C1 segment of cervical spinal cord (tissue), 14 donors: ENCODE results near the gene TMBIM4.
"Not testable (repeated sequence)": the region's sequence is repeated elsewhere in the genome, so short reads cannot be mapped to it uniquely, and the experiment has no call there.

Experiments
- DNase-seq, 14 donors: peaks; one replicate each; lab custom pipeline; 2025; lab: John Stamatoyannopoulos, UW

The TMBIM4 gene, protein sequence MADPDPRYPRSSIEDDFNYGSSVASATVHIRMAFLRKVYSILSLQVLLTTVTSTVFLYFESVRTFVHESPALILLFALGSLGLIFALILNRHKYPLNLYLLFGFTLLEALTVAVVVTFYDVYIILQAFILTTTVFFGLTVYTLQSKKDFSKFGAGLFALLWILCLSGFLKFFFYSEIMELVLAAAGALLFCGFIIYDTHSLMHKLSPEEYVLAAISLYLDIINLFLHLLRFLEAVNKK

DNA sequence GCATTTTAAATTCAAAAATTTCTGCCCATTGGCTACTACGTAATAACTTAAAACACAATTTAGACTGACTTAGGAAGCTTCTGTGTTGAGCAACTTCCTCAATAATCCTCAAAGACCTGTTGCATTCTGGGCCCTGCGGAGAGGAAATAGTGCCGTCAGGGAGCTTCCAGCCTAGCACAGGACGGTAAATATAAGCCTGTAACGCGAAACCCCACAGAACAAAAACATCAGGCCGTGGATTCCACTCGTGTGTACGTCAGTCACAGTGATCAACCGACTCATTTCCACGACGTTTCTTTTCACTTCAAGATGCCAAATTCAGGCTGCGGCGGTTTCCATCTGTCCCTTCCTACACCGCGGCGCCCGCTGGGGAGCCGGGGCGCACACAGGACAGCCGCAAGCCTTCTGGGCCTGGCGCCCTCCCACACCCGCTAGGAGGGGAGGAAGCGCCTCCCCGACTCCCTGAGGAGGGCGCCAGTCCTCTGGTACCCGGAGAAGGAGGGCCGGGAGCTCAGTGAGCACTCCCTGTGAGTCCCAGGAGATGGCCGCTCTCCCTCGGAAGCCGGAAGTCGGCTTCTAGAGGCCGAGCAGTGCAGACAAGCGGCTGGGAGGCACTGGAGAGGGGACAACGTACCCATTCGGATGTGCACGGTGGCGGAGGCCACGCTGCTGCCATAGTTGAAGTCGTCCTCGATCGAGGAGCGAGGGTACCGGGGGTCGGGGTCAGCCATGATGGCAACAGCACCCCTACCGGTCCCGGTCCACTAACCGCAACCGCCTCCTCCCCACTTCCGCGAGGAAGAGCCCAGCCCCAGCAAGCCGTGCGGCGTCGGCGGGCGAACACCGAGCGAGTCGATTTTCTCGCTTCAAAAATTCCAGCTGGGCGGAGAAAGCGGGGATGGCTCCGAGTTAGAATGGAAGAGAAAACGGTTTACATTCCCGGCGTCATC lies at the start of gene TMBIM4:
TSS of gene TMBIM4 (minus strand) at position 776 of the 950 bp plus-strand sequence. CDS start at position 731, 45 bp downstream.
- DNase-seq, result peak; percentile 20 to 98 (median 90)

DNA sequence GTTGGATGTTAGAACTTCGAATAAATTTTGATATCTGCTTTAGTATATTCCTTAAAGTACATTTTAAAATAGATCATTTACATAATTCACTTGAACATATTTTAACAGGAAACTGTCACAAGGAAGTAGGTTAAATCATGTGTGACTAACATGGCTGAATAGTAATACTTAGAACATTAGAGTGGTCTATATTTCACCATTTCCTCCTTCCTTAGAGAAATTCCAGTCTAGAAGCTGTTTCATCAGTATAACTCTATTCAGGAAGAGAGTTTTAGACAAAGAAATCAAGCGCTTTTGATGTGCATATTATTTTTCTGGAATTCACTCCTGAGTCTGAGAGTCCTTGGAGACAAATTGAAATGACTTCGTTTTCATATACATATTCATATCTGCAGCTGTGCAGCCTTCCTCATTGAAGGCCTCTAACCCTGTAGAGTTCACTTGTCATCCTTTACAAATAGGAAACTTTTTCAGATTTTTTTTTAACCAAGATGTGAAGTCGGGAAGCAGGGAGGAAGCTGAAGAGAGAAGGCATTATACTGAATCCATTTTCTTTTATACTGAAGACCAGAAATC lies 47.6 kb upstream of the TMBIM4 start:
- DNase-seq, result no peak

DNA sequence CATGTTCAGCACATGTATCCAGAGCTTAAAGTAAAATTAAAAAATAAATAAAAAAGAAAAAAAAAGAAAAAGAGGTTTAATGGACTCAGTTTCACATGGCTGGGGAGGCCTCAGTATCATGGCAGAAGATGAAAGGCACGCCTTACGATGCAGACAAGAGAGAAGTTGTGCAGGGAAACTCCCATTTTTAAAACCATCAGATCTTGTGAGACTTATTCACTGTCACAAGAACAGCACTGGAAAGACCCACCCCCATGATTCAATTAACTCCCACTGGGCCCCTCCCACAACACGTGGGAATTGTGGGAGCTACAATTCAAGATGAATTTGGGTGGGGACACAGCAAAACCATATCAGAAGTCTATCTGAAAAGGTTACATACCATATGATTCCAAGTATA lies 43.2 kb upstream of the TMBIM4 start:
- not testable (repeated sequence) for DNase-seq

DNA sequence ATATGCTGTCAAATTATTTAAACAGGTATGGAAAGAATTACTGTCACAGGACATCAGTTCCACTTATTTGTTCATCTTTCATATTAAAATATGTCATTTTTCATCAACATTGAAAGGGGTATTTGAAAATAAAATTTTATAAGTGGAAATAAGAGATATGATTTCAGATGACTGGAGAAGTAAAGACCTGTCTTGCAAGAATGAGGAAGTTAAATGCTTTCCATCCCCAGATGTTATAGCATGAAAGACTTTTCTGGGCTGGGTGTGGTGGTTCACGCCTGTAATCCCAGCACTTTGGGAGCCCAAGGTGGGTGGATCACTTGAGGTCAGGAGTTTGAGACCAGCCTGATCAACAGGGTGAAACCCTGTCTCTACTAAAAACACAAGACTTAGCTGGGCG lies 41.8 kb upstream of the TMBIM4 start:
- not testable (repeated sequence) for DNase-seq

DNA sequence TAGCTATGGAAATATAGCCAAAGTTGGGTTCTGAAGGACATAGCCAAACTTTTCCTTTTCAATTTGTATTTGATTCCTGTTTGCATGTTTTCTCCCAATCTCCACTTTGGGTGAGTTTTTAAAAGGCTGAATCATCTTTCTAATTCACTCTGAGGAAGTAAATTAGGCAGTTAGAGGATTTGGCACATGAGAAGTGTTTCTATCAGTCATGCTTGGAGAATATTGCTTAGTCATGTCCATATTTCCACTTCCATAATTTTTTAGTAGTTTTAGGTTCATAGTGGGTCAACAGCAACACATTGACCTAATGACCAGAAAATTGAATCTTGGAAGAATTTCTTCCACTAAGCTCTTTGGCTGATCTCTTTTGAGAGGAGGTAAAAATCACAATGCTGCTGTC lies 41.0 kb upstream of the TMBIM4 start:
- DNase-seq, result no peak

DNA sequence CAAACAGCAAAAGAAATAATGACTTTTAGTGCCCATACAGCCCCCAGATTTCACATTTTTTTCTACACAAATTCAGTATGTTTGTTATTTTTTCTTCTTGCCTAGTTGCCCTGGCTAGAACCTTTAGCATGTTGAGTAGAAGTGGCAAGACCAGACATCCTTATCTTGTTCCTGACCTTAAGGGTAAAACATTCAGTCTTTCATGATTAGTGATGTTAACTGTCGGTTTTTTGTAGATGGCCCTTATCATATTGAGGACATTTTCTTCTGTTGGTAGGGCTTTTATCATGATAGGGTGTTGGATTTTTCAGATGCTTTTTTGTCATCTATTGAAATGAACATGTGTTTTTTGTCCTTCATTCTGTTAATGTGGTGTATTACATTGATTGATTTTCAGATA lies 36.3 kb upstream of the TMBIM4 start:
- DNase-seq, result no peak

DNA sequence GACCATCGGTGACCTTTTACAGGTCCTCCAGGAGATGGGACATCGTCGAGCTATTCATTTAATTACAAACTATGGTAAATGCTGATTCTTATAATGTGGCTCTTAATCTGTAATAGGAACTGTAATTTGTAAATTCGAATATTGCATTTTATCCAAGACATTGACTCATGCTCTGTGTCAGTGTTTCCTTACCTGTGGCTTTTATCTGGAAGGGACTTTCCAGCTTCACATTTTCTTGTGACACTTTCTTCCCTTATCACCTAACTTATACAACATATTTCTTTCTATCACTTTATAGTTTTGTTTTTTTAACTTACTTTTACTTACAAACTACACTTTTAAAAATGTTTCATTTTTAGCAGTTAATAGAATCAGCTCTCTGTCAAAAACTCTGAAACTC lies 34.0 kb upstream of the TMBIM4 start:
- DNase-seq, result no peak

DNA sequence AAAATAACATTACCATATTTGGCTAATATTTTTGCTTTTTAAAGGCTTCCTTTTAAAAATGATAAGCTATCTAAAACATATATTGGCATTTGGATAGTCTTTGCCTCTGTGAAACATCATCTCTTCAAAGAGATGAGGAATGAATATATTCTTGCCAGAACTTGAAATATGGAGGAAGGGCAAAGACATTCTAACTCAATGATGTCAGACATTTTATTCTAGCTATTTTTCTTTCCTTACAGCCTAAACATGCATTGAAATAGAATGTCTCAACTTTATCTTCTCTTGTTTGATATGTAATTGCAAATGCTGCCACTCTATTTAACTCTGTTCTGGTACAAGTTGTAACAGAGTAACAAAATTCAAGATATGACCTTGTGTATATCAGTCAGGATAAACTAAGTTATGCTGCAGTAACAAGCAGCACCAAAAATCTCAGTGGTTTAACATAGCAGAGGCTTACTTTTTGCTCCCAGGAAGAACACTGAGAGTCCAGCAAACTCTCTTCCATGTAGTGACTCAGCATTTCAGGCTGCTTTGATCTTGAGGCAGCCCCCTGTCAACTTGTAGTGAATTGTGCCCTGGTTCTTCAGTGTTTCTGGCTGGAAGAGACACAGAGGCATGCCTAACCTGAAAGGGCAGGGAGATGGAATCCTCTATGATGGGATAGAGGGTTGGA lies 30.2 kb upstream of the TMBIM4 start:
- DNase-seq, result no peak

DNA sequence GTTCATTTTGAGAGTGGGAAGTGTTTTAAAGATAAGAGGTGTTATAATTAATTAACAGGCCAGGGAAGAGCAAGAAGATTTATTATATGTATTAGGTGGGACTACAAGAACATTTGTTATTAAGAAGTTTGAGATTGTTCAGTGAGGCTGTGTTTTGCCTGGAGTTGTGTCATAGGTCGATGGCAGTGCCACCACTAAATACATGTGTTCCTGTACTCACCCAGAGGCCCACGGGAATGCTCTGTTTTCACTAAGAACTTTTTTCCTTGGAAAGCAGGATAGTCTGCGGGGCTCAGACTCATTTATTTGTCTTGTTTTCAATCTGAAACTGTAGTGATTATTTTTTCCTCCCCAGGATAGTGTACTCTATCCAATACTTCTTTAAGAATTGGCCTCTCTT lies 29.3 kb upstream of the TMBIM4 start:
- DNase-seq, result no peak

DNA sequence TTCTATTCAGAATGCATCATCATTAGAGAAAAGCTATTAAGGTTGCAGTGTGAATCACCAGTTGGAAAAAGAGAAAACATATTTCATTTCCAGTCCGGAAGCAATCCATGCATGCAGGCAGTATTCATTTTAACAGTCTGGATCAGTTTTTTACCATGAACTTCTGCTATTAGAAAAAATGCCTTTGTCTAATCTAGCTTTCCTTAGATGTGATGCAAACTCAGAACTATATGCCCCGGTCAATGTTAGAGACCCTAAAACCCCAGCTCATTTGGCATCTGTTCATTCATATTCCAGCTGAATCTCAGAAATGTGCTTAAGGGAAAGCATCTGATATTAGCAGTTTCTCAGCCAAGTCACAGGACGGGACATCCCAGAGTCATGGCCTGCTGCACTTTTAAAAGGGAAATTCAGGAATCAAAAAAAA lies 27.7 kb upstream of the TMBIM4 start:
- DNase-seq, result no peak

DNA sequence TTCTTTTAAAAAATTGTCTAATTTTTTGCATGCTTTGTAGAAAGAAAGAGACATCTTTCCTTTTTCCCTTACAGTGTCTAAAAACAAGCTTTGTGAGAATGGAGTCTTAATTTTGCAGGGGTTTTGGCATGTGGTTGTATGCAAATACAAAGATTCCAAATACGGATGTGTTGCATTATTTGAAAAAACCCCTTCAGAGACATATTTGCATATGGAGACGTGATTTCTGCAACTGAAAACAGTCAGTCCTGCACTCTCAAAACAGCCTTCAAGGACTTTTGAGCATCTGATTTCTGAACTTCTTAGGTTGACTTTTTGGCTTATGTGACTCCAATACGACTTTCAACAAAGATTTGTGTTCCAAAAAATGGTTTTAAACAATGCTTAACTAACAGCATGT lies 27.0 kb upstream of the TMBIM4 start:
- DNase-seq, result no peak

DNA sequence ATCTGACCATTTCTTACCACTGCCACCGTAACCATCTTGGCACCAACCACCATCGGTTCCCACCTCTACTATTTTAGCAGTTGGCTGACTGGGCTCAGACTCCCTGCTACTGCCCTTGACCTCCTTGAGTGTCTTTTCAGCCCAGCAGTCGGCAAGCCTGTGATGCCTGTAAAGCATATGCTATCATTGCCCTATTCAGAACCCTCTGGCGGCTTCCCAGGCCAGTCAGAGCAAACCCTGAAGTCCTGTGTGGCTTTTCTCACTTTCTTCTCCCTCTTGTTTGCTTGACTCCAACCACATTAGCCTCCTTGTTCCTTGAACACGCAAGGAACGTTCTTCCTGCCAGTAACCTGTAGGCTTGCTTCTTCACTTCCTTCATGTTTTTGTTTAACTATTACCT lies 25.4 kb upstream of the TMBIM4 start:
- no peak for DNase-seq

DNA sequence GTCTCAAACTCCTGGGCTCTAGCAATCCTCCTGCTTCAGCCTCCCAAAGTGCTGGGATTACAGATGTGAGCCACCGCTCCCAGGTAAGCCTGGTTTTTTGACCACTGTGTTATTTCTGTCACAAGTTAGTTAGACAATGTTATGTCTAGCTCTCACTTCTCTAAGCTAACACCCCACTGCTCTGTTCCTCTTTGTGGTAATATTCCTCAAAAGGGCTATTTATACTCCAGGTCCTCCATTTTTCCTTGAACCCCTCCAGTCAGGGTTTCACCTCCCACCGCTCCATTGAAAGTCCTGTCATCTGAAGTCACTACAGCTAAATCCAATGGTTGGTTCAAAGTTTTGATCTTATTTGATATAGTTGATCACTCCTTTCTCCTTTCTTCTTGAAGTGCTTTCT lies 24.3 kb upstream of the TMBIM4 start:
- no peak for DNase-seq

DNA sequence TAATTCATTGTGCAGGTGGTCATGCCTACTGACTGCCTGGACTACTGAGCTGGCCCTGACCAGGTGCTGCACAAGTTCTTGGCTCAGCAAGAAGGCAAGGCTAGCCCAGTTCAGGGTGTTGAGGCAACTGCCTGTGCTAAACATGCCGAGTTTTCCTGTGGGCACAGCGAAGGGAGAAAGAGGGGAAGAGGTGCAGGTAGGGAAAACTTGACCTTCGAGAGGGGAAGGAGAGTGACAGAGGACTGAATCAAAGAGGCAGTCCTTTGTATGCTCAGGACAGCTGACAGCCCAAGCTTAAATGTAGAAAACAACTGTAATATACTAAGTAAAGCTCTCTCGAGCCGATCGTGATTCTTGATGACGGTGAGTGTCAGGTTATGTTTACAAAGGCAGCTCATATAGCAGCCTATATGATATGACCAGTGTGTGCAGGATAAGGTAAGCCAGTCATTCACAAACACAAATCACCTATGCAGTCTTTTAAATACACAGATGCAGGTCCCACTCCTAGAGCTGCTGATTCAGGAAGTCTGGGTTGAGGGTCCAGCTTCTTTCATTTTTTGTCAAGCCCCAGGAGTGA lies 21.8 kb upstream of the TMBIM4 start:
- DNase-seq, result no peak

DNA sequence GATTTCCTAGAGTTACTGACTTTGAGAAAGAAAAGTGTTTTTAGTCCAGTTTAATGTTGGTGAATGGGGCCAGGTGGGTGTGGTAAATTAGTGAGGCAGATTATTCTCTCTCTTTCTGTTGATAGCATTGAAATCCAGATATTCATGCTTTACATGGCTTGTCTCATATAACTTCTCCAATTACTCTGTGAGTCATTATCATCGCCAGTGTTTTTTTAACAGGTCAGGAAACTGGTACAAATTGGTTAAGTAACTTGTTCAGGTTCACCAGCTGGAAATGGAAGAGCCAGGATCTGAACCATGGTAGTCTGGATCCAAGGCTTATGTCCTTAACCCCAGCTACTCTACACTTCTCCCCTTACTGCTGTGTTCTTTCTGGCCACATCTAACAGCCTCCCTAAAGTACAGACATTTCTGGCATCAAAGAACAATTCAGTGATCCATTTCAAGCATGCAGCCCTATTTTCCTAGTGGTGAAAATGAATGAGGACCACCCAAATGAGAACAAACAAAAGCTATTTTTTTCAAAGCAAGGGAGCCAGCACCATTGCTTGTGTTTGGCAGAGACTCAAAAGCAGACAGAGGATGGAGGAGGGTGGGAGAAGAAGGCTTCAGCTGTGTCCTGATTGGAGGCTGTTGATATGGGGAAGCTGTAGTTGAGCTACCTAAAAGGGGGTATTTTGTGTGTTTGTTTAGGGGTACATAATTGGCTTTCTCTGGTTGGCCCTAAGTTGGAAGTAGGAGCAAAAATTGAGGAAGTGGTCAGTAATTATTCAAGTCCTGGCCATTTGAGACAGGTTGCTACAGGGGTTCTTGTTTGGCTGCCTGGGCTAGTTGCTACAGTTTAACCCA lies 20.9 kb upstream of the TMBIM4 start:
- no peak for DNase-seq

DNA sequence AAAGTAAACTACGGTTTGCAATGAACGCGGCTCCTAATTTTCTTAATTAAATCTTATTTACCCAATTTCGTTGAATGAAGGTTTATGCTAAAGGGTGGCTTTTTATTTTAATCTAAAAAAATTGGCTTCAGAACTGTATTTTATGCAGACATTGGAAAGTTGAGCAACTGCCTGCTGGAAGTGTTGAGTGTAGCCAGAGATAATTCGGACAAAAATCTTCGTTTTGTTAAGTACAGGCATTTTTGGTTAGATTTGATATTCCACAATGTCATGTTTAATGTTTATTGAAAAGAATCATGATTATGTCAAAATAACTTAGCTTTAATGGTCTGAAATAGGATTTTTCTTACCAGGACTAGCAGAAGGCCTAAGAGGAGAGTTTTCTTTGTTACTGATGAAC lies 20.1 kb upstream of the TMBIM4 start:
- DNase-seq, result no peak

DNA sequence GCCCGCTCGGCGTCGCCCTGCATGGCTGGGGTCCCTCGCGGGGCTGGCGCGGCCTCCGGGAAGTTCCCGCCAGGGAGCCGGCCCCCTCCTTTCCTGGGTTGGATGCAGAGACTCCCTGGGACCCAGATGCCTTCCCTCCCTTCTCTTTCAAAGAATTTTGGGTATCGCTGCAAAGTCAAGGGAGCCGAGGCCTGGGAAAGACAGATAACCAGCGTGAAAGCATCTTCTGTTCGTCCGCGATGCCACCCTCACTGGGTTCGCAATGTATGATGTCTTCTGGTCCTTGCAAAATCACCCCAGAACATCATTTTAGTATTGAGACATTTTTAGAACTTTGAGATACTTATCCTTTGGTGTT lies 19.7 kb upstream of the TMBIM4 start:
- no peak for DNase-seq

DNA sequence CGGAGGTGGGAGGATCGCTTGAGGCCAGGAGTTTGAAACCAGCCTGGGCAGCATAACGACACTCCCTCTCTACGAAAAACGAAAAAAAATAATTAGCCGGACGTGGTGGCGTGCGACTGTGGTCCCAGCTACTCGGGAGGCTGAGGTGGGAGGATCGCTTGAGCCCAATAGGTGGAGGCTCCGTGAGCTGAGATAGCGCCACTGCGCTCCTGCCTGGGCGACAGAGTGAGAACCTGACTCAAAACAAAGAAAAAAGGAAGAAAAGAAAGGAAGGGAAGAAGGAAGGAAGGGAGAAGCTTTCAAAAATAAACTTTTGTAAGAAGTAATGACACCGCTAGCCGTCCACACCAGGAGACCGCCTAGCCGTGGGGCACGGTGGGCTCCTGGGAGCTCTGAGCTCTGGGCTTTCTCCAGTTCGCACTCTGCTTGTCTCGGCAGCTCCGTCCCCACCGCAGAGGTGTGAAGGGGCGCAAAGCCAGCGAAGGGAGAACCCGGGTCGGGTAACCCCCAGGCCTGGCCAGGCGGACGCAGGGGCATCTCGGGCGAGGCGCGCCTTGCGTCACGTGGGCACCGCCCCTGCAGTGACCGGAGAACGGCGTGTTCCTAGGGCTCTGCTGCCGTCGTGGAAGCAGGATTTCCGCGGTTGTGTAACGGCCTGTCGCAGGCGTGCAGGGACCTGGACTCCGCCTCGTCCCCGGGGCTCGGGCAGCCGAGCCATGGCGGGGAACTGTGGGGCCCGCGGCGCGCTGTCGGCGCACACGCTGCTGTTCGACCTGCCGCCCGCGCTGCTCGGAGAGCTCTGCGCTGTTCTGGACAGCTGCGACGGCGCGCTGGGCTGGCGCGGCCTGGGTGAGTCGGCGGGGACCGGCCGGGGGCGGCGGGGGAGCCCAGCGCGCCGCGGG lies 19.0 kb upstream of the TMBIM4 start, which contains the start of gene IRAK3:
TSS of gene IRAK3 (plus strand) at position 631 of the 902 bp plus-strand sequence. CDS start at position 717, 86 bp downstream.
- DNase-seq, result peak in 8 of 14 donors; percentile 5 to 57 (median 20)

DNA sequence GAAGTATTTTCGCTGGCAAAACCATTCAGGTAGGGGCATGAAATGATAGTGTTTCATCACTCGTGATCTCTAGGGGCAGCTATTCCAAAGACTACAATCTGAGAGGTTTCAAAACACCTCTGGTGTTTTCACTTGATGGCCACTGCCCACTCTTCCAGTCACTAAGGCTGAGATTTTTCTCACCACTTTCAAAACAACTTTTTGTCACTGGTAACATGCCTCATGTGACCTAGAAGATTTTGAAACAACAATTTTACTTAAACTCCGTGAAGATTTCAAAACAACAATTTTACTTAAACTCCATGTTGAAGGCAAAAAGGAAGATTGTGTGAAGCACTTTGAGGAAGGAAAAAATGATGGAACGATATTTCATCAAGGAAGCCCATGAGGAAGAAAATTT lies 18.0 kb upstream of the TMBIM4 start:
- no peak for DNase-seq

DNA sequence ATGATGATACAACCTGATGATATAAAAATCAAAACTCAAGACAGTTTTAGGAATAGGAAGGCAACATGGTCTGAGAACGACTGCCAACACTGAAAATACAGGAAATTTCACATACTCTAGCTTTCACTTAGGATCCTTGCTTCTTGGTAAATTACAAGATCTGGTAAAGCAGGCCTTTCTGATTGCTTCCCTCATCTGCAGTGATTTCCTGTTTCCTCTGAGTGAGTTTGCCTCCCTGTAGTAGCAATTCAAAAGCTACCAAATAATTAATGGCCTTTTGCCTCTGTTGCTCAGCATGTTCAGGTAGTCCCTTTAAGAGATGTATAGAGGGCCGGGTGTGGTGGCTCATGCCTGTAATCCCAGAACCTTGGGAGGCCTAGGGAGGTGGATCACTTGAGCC lies 17.2 kb upstream of the TMBIM4 start:
- no peak for DNase-seq
